NB4 (cell line): ENCODE results near the gene DCTN2.

Source experiments
- MYC ChIP-seq: IDR thresholded peaks from 2 replicates; pipeline ENCODE4 v1.6.1; 2011; ENCODE audit warnings: low read depth, low read length
- POLR2A ChIP-seq: IDR thresholded peaks from 2 replicates; pipeline ENCODE4 v1.6.1; 2011; ENCODE audit warnings: mild to moderate bottlenecking; ENCODE audit not compliant: insufficient read length; ENCODE audit errors: extremely low read depth
- TF ChIP-seq, protein P1 (sequence below): IDR thresholded peaks from one replicate; pipeline ENCODE4 v1.5.1; 2012; ENCODE audit warnings: low read depth, low read length

DNA sequence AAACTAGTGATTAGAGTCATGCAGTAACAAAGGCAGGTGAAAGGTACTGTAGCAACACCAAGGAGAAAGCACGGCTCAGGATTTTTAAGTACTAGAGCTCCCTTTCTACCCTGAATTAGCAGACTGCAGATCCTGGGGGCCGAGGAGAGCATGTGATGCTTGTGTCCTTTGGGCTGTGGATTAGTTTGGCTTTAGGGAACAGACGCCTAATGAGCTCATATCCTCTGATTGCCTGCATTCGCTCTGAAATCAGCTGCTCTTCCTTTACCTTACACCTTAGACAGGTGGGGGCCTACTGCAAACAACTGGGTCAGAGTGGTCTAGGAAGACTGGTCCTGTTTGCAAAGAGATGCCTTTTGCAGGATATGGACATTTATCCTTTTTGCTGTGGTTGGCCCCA lies 46.2 kb upstream of the DCTN2 start:
- TF ChIP-seq POLR2A (no peak), MYC (no peak)
- TF ChIP-seq, protein P1, sequence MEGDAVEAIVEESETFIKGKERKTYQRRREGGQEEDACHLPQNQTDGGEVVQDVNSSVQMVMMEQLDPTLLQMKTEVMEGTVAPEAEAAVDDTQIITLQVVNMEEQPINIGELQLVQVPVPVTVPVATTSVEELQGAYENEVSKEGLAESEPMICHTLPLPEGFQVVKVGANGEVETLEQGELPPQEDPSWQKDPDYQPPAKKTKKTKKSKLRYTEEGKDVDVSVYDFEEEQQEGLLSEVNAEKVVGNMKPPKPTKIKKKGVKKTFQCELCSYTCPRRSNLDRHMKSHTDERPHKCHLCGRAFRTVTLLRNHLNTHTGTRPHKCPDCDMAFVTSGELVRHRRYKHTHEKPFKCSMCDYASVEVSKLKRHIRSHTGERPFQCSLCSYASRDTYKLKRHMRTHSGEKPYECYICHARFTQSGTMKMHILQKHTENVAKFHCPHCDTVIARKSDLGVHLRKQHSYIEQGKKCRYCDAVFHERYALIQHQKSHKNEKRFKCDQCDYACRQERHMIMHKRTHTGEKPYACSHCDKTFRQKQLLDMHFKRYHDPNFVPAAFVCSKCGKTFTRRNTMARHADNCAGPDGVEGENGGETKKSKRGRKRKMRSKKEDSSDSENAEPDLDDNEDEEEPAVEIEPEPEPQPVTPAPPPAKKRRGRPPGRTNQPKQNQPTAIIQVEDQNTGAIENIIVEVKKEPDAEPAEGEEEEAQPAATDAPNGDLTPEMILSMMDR = no peak
